HG02798 (cell line): Measurements from ENCODE around the gene CEP164.
A peak's percentile ranks its signal among the peaks of the same experiment; 100 is the strongest.

ENCODE experiments used
- ATAC-seq: cut with Tn5 transposase; IDR thresholded peaks from one replicate; pipeline ENCODE4 v1.9.1; 2021; ENCODE audit warnings: mild to moderate bottlenecking; ENCODE audit not compliant: unreplicated experiment, poor library complexity

Gene CEP164

GRCh38 chr11:117327567-117328374 is at the start of gene CEP164:
TSS of gene CEP164 (plus strand) at chr11:117327854. CDS start at chr11:117338587, 10,733 bp downstream.
- ATAC-seq, result peak; percentile 96

GRCh38 chr11:117278347-117278746 is 49.3 kb upstream of the CEP164 start:
- ATAC-seq, result no peak

- no peak for ATAC-seq
These were observed 47.8 kb upstream of the CEP164 start for GRCh38 chr11:117279711-117280376.

DNA sequence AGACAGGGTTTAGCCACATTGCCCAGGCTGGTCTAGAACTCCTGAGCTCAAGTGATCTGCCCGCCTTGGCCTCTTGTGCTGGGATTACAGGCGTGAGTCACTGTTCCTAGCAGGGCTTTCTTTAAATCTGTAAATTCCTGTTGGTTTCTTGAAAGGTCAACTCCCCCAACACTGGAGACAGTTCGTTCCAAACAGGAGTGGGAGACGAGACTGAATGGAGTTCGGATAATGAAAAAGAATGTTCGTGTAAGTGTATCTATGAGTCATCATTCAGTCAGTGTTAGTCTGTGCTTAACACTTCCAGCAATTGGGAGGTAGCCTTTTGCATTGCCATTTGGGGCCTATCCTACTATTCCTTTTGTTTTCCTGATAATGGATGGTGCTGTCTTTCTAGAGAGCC is 46.5 kb upstream of the CEP164 start:
- no peak for ATAC-seq

GRCh38 chr11:117281869-117282268 is 45.8 kb upstream of the CEP164 start:
- no peak for ATAC-seq

GRCh38 chr11:117282956-117283355 is 44.7 kb upstream of the CEP164 start:
- no peak for ATAC-seq

- no peak for ATAC-seq
These were observed 43.6 kb upstream of the CEP164 start for GRCh38 chr11:117284053-117284452.

DNA sequence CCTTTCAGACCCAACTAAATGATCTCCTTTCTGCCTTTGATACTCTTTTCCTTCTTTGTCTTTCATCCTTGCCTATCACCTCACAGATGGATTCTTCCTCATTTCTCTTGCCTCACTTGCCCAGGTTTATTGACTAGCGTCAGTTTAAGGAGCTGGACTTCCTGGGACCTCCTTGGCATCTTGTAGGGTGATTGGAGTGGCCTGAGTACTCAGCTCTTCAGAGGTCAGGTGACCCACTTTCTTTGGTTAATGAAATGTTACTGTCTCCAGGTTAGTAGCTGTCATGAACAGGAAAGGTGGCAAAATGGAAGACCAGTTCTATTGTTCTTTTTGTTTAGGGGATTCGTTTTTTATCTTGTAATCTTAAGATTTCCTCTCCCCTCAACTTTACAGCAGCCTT is 41.1 kb upstream of the CEP164 start:
- no peak for ATAC-seq

- no peak for ATAC-seq
These were observed 40.0 kb upstream of the CEP164 start for GRCh38 chr11:117287668-117288067.

GRCh38 chr11:117289795-117290194 is 37.9 kb upstream of the CEP164 start:
- no peak for ATAC-seq

DNA sequence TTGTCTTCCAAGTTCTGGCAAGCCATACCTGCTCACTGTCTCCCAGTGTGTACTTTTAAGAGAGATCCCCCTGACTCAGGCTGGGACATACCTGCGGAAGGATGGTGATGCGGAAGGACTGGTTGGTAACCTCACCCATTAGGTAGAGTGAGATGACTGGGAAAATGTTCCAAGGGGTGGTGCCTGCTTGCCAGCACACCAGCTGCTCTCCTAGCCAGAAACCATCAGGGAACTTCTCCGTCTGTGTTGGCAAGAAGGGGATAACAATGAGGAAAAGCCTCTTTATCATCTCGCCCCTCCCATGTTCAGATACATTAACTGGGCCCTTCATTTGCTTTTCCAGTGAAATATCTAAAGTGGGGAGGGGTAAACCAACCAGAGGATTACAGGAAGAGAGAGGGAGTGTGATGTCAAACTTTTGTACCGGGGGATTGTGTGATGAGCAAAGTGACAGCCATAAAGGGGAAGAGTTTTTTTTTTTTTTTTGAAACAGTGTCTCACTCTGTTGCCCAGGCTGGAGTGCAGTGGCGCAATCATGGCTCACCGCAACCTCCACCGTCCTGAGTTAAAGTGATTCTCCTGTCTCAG is 36.8 kb upstream of the CEP164 start, which contains the start of gene BACE1-AS:
Gene BACE1-AS (plus strand): TSS at position 538 of the 588 bp plus-strand sequence.
- ATAC-seq, result no peak

DNA sequence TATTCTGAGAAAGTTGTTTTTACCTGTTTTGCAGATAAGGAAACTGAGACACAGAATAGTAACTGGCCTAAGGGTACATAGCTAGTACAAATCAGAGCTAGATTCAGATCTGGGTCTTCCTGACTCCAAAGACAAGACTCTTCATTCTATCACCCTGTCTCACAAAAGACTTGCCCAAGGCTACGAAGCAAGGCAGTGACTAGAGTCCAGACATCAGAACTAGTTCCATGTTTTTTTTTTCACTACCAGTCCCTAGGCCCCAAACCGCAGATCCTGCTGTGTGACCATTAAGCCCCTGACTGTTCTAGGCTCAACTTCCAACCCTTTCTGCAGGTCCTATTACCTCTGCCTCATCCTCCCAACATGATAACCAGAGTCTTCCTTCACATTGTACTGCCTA is 35.0 kb upstream of the CEP164 start:
- ATAC-seq, result no peak

- ATAC-seq, result no peak
These were observed 32.1 kb upstream of the CEP164 start for GRCh38 chr11:117295438-117296137.

DNA sequence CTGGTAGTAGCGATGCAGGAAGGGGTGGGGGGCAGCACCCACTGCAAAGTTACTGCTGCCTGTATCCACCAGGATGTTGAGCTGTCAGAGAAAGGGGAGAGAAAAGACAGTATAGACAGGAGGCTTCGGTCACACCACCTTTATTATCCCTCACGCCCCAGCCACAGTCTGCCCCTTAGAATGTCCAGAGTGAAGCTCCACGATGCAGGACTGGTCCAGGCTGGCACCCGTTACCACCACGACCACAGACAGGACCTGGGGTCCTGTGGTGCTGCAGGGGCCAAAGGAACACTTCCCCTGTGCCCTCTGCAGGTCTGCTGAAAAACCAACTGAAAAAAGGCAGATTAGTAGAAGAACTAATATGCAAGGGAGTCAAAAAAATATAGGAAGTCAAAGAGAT is 30.8 kb upstream of the CEP164 start:
- no peak for ATAC-seq

- ATAC-seq, result no peak
These were observed 29.5 kb upstream of the CEP164 start for GRCh38 chr11:117298195-117298594.

GRCh38 chr11:117299351-117300282 is 28.0 kb upstream of the CEP164 start:
- no peak for ATAC-seq

DNA sequence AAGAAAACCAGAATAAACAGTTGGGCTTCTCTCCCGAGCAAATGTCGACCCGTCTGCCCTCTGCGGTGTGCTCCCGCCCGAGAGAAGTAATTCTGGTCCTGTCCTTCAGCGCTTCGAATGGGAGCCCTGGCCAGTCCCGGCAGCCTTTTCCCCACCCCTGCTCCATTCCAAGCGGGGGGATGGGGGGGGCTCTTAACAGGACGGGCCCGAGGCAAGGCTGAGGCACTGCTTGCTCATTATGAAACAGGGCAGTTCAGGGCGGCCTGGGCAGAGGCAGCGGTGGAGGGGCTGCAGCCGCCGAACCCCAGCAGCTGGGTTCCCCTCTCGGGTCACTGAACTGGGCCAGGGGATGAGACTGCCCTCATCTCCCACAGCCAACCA is 27.4 kb upstream of the CEP164 start:
- ATAC-seq, result no peak

DNA sequence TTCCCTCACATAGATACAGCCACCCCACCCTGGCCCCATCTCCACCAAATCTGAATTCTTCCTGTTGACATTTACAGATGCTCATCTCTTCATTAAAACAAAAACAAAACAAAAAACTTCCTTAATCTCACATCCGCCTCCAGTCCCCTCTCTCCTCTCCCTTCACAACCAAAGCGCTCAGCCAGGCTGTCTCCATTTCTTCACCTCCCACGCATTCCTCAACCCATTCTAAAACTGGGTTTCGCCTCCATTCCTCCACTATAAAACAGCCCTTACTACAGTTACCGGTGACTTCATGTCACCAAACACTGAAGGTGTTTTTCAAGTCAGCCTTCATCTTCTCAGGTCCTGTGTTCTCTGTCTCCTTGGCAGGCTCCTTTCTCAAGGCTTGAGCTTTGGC is 26.9 kb upstream of the CEP164 start:
- no peak for ATAC-seq

DNA sequence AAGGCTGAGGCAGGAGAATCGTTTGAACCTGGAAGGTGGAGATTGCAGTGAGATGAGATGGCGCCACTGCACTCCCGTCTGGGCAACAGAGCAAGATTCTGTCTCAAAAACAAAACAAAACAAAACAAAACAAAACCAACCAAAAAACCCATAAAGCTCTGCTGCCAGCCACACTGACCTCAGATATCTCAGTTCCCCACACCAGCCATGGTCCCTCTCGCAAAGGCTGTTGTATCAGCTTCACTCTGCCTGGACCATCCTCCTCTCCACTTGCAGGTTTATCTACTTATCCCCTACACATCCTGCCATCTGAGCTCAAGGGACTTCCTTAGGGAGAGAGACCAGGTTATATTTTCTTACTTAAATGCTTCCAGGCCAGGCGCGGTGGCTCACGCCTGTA is 25.4 kb upstream of the CEP164 start:
- ATAC-seq, result no peak

DNA sequence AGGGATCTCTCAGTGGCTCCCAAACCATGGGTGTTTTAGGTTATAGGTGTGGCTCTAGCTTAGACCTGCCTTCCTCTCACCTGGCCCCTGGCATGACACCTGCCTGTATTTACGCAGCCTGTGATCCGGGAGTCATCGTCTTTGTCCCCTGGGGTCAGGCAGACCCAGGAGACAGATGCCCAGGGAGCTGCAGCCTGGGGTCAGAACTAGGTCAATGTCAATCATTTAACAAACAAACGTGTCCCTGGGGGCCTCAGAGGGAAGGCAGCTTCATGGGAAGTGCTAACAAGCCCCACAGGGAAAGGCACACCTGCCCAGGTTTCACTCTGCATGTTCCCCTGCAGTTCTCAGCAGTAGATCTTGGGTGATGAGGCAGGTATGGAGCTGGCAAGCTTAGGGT is 24.6 kb upstream of the CEP164 start:
- ATAC-seq, result no peak
